ENCODE measurements around the gene RAD51B.

DNA sequence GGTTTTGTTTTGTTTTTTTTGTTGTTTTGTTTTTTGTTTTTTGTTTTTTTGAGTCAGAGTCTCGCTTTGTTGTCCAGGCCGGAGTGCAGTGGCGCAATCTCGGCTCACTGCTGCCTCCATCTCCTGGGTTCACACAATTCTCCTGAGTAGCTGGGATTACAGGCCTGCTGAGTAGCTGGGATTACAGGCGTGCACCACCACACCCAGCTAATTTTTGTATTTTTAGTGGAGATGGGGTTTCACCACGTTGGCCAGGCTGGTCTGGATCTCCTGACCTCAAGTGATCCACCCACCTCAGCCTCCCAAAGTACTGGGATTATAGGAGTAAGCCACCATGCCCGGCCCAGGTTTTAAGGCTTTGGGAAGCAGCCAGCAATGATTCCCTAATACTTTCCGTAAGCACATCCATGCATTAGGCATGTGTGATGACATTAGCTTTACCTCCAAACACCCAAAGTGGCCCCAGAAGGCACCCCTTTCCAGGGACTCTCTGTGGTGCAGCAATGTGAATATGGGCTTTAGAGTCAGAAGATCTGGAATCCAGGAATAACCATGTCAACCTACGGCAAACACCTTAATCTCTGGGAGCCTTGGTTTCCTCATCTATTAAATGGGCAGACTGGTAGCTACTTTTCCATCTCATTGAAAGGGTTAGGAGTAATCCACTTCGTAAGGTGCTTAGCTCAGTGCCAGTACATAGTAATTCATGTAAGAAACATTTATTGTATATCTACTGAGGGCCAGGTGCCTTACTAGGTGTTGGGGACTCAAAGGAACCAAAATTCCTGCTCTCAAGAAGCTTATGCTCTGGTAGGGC is 820.4 kb downstream of the RAD51B start:
- TF ChIP-seq, protein P1, sequence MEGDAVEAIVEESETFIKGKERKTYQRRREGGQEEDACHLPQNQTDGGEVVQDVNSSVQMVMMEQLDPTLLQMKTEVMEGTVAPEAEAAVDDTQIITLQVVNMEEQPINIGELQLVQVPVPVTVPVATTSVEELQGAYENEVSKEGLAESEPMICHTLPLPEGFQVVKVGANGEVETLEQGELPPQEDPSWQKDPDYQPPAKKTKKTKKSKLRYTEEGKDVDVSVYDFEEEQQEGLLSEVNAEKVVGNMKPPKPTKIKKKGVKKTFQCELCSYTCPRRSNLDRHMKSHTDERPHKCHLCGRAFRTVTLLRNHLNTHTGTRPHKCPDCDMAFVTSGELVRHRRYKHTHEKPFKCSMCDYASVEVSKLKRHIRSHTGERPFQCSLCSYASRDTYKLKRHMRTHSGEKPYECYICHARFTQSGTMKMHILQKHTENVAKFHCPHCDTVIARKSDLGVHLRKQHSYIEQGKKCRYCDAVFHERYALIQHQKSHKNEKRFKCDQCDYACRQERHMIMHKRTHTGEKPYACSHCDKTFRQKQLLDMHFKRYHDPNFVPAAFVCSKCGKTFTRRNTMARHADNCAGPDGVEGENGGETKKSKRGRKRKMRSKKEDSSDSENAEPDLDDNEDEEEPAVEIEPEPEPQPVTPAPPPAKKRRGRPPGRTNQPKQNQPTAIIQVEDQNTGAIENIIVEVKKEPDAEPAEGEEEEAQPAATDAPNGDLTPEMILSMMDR (IDR thresholded peaks at IDR 0.05), result no peak
- no peak for TF ChIP-seq POLR2A (IDR thresholded peaks at IDR 0.05)
- no peak for TF ChIP-seq EP300 (IDR thresholded peaks at IDR 0.05)

Measured in ovary (tissue), 3 donors.